K562 (cell line): Measurements from ENCODE around the gene MMS19. TPM values are rescaled to one million over a fixed set of nuclear protein-coding genes. Genes with fewer than 3 reads are reported as not detected.

Experiments
- ATAC-seq: fragments of 200-7000 bp; cut with Tn5 transposase; 3 replicates; pipeline ENCODE4 v1.9.1; 2020; ENCODE audit warnings: moderate library complexity
- BruUV-seq: library from RNA; stranded (reverse); fragments of 400-500 nt; replicated peaks from 2 replicates; lab custom pipeline; 2021; lab: Mats Ljungman, UMichigan
- CTCF ChIA-PET: fragments of 300-600 bp; formaldehyde crosslinking; extraction: SDS; loops from one replicate; lab custom pipeline; 2021; ENCODE audit warnings: low intra/inter-chr PET ratio; lab: Yijun Ruan, JAX
- POLR2A ChIA-PET: fragments of 300-600, 350-650 bp; sonication (Branson Sonifier 250); formaldehyde crosslinking; extraction: SDS; loops from one replicate; lab custom pipeline; 2021; ENCODE audit warnings: antibody characterized with exemption, inconsistent platforms; lab: Yijun Ruan, JAX
- DNase-seq, 4 experiments: peaks; one replicate each; pipeline versions ENCODE4 v3.0.0 to v3.0.0-alpha.2; 2011 to 2018; ENCODE audit warnings: low spot score in 3 of 4, mixed read lengths in 3 of 4; ENCODE audit errors: extremely low read depth in 1 of 4
- FAIRE-seq: peaks from 2 replicates; lab custom pipeline; 2011; peaks lifted over from hg19 to GRCh38; lab: Jason Lieb, UNC
- H2AFZ ChIP-seq: 2 replicates; pipeline ENCODE4 v1.6.0; 2011; ENCODE audit warnings: low read depth, low read length, control low read depth, inconsistent platforms
- H3K27ac ChIP-seq: fragments of 200-600 bp; 3 replicates; pipeline ENCODE4 v1.8.0; 2011; ENCODE audit warnings: low read depth, mild to moderate bottlenecking, control low read depth, inconsistent platforms, low read length, moderate library complexity, mixed read lengths; ENCODE audit errors: extremely low read depth
- H3K27me3 ChIP-seq, 2 experiments: fragments of 300-600 bp in 1 of 2; 2 replicates in 1 of 2; 3 replicates in 1 of 2; pipeline versions ENCODE4 v1.6.0 to v1.8.0; 2011; ENCODE audit warnings: inconsistent platforms in 2 of 2, low read length in 2 of 2, mild to moderate bottlenecking in 1 of 2, mixed read lengths in 1 of 2, moderate library complexity in 1 of 2; ENCODE audit not compliant: control insufficient read depth in 2 of 2, insufficient read depth in 2 of 2
- H3K36me3 ChIP-seq: fragments of 300-600 bp; 3 replicates; pipeline ENCODE4 v1.8.0; 2011; ENCODE audit warnings: mild to moderate bottlenecking, low read length, inconsistent platforms; ENCODE audit not compliant: control insufficient read depth, insufficient read depth
- H3K4me1 ChIP-seq, 2 experiments: fragments of 200-600 bp in 1 of 2; replicated peaks in 1 of 2; 2 replicates in 1 of 2; 3 replicates in 1 of 2; pipeline versions ENCODE4 v1.5.1 to v1.8.0; 2011; ENCODE audit warnings: inconsistent platforms in 2 of 2, low read length in 2 of 2, mild to moderate bottlenecking in 1 of 2, mixed read lengths in 1 of 2, moderate library complexity in 1 of 2; ENCODE audit not compliant: control insufficient read depth in 2 of 2, insufficient read depth in 2 of 2
- H3K4me2 ChIP-seq: 2 replicates; pipeline ENCODE4 v1.6.1; 2011; ENCODE audit warnings: low read length, control low read depth, inconsistent platforms, mixed read lengths; ENCODE audit not compliant: insufficient read depth
- H3K4me3 ChIP-seq: fragments of 200-600 bp; sonication (generic), shearing (Covaris generic); 2 replicates; pipeline ENCODE4 v1.5.1; 2016; ENCODE audit warnings: control low read depth, inconsistent platforms
- H3K79me2 ChIP-seq: fragments of 200-600 bp; 3 replicates; pipeline ENCODE4 v1.8.0; 2011; ENCODE audit warnings: low read length, inconsistent platforms; ENCODE audit not compliant: control insufficient read depth, insufficient read depth
- H3K9ac ChIP-seq, 2 experiments: 2 replicates each; pipeline versions ENCODE4 v1.6.0 to v1.6.1; 2011; ENCODE audit warnings: low read depth in 2 of 2, low read length in 2 of 2, control low read depth in 1 of 2, inconsistent platforms in 1 of 2, mild to moderate bottlenecking in 1 of 2, mixed read lengths in 1 of 2; ENCODE audit not compliant: insufficient read depth in 1 of 2
- H3K9me1 ChIP-seq: one replicate; pipeline ENCODE4 v1.6.0; 2011; ENCODE audit warnings: inconsistent platforms, mild to moderate bottlenecking, low read length, moderate library complexity; ENCODE audit not compliant: control insufficient read depth, insufficient read depth
- H3K9me3 ChIP-seq: replicated peaks from 2 replicates; pipeline ENCODE4 v1.5.1; 2011; ENCODE audit warnings: low read depth, low read length, inconsistent platforms; ENCODE audit not compliant: control insufficient read depth, insufficient read depth
- H4K20me1 ChIP-seq: replicated peaks from 2 replicates; pipeline ENCODE4 v1.6.1; 2011; ENCODE audit warnings: low read length, inconsistent platforms, mixed read lengths; ENCODE audit not compliant: control insufficient read depth, insufficient read depth
- POLR2G ChIP-seq: fragments of 200-400 bp; formaldehyde crosslinking; IDR thresholded peaks from 2 replicates; pipeline ENCODE4 v1.6.1; 2017; ENCODE audit warnings: low read depth, mild to moderate bottlenecking, antibody characterized with exemption, low read length, moderate library complexity
- RBM15 ChIP-seq: fragments of 200-400 bp; formaldehyde crosslinking; IDR thresholded peaks from 2 replicates; pipeline ENCODE4 v1.6.1; 2018; ENCODE audit warnings: mild to moderate bottlenecking, low read length, moderate library complexity; ENCODE audit not compliant: insufficient read depth
- ZBTB8A ChIP-seq: fragments of 450-650 bp; IDR thresholded peaks from 2 replicates; pipeline ENCODE4 v1.6.1; 2018; ENCODE audit warnings: mild to moderate bottlenecking, moderate library complexity; ENCODE audit not compliant: partially characterized antibody
- ZNF3 ChIP-seq: fragments of 250-450 bp; sonication (Bioruptor Pico); IDR thresholded peaks from 2 replicates; pipeline ENCODE4 v1.5.0; 2021; ENCODE audit warnings: mild to moderate bottlenecking, moderate library complexity
- WGBS: fragments of 100-300 bp; shearing (Covaris generic); methylation state at CpG from one replicate; pipeline ENCODE4 v1.1.6; 2016; ENCODE audit warnings: low coverage, mixed read lengths; ENCODE audit not compliant: insufficient coverage; ENCODE audit errors: missing lambda C conversion rate; 5-methylcytosine and 5-hydroxymethylcytosine counted together
- in situ Hi-C: fragments of 300-500 bp; cut with MboI; formaldehyde crosslinking; loops from 4 replicates; pipeline ENCODE4 v1.15.0; 2018; ENCODE audit warnings: inconsistent platforms, mixed read lengths
- intact Hi-C: fragments of 100-400 bp; cut with micrococcal nuclease; formaldehyde crosslinking; loops from 2 replicates; pipeline ENCODE4 v1.14.2; 2022
- polyA plus RNA-seq, 8 experiments: library from polyadenylated mRNA; depleted of rRNA in 4 of 8; stranded (reverse) in 5 of 8; unstranded in 3 of 8; fragments of >200 nt; fragmentation: Nextera tagmentation in 2 of 8; fragmentation: Illumina TruSeq in 1 of 8; extraction: Ambion mirVana in 2 of 8; extraction: Trizol in 1 of 8; gene quantifications; 2 replicates each; pipeline versions ENCODE4 v1.2.1 to v1.2.3, GENCODE V29; 2011 to 2014; ENCODE audit warnings: inconsistent platforms in 1 of 8, missing spikeins in 1 of 8
- total RNA-seq, 7 experiments: library from RNA; depleted of rRNA in 6 of 7; stranded (reverse); fragments of >200 nt in 6 of 7; fragmentation: Illumina TruSeq in 2 of 7; extraction: Trizol in 2 of 7; gene quantifications; 2 replicates each; pipeline versions ENCODE4 v1.2.1 to v1.2.3, GENCODE V29; 2011 to 2021; ENCODE audit warnings: low replicate concordance in 1 of 7

MMS19 gene
- total and polyA plus RNA-seq, 9 of the 15 experiments (the other 6 are each of a cell fraction or from before 2014, with no cell fraction given) = 40.1 to 110 (median 62.9) TPM

- WGBS = 90% methylated on average over 6 of the region's 6 CpGs
- Histone ChIP-seq H3K79me2 (peaks cover 5% of the 10 kb centered on the region; the same call in 2 of the 3 replicates), H3K27me3 (no peaks in the 10 kb centered on the region), H3K4me1 (no peaks in the 10 kb centered on the region), H3K9me1 (no peaks in the 10 kb centered on the region), H3K36me3 (peaks cover 64% of the 10 kb centered on the region; the same call in 2 of the 3 replicates), H3K9me3 (no peaks in the 10 kb centered on the region), H3K4me2 (no peak overlapping the region), H3K27ac (no peak overlapping the region), H3K4me3 (no peak overlapping the region), H4K20me1 (0 out of 2 replicates have a peak, but pooled peaks cover 4% of the 10 kb centered on the region), H2AFZ (no peak overlapping the region), H3K9ac (no peak overlapping the region)
- no peak for FAIRE-seq
- CTCF ChIA-PET = no interaction called here
- no peak for DNase-seq
- POLR2A ChIA-PET = no interaction called here
- intact Hi-C loops (no loop called here), in situ Hi-C loops (no loop called here)
- no TSS peak for BruUV-seq
- TF ChIP-seq ZNF3 (CRISPR knock-in tag) (no peak), POLR2G (0 out of 2 replicates have a peak, but pooled peaks have one; percentile 32)
- ATAC-seq = no peak
These were observed 63.0 kb downstream of the MMS19 start for GRCh38 chr10:97435211-97435610.

GRCh38 chr10:97434557-97434956 lies 63.7 kb downstream of the MMS19 start:
- Histone ChIP-seq H3K4me3 (no peak overlapping the region), H3K4me1 (no peaks in the 10 kb centered on the region), H3K9ac (no peak overlapping the region), H2AFZ (no peak overlapping the region), H3K9me1 (no peaks in the 10 kb centered on the region), H3K4me2 (no peak overlapping the region), H3K36me3 (peaks cover 69% of the 10 kb centered on the region), H3K9me3 (no peaks in the 10 kb centered on the region), H3K27ac (no peak overlapping the region), H3K27me3 (no peaks in the 10 kb centered on the region), H4K20me1 (0 out of 2 replicates have a peak, but pooled peaks cover 6% of the 10 kb centered on the region), H3K79me2 (peaks cover 11% of the 10 kb centered on the region)
- ChIA-PET POLR2A (interaction anchor here (0.6 to 1.6 kb wide), 2 partner anchors 11 to 33 kb away, joined by 3 read pairs; partner anchors contain the start of gene RRP12), CTCF (no interaction called here)
- BruUV-seq = no TSS peak
- intact Hi-C loops (no loop called here), in situ Hi-C loops (no loop called here)
- ATAC-seq (peak; percentile 13; the same call in 1 of the 3 replicates), DNase-seq (no peak), FAIRE-seq (no peak)
- 90% methylated on average over 1 of the region's 1 CpG for WGBS
- TF ChIP-seq ZBTB8A (no peak), RBM15 (no peak)
